Pancreas (tissue), 10 donors: ENCODE data around the gene DPPA5. TPM values are rescaled to one million over a fixed set of nuclear protein-coding genes. Genes with fewer than 3 reads are reported as not detected.

ENCODE experiments used
- ATAC-seq, 4 donors: fragments of 200-7000 bp; cut with Tn5 transposase; one replicate each; pipeline versions ENCODE4 v1.8.0 to v1.9.1; 2020; ENCODE audit warnings: mild to moderate bottlenecking in 4 of 4, moderate library complexity in 4 of 4
- DNase-seq, 6 donors: peaks; one replicate each; pipeline ENCODE4 v3.0.0-alpha.2; 2020
- FAIRE-seq: peaks from 2 replicates; lab custom pipeline; 2012; peaks lifted over from hg19 to GRCh38; lab: Jason Lieb, UNC
- H3K27ac ChIP-seq, 4 donors: fragments of 200-600 bp; sonication (generic); 1 replicate in 3 of 4; 2 replicates in 1 of 4; pipeline versions ENCODE4 v1.5.0 to v1.8.0; 2020
- H3K27me3 ChIP-seq, 4 donors: fragments of 200-600 bp; one replicate each; pipeline ENCODE4 v1.8.0; 2021
- H3K36me3 ChIP-seq, 3 donors: fragments of 200-600 bp; sonication (generic) in 1 of 3; one replicate each; pipeline versions ENCODE4 v1.5.0 to v1.8.0; 2020 to 2021
- H3K4me1 ChIP-seq, 3 donors: fragments of 200-600 bp; one replicate each; pipeline ENCODE4 v1.8.0; 2021
- H3K4me3 ChIP-seq, 4 donors: fragments of 200-600 bp; sonication (generic) in 2 of 4; one replicate each; pipeline versions ENCODE4 v1.5.0 to v1.8.0; 2020 to 2021
- H3K9me3 ChIP-seq, 4 donors: fragments of 200-600 bp; one replicate each; pipeline ENCODE4 v1.8.0; 2021
- CTCF ChIP-seq, 4 donors: fragments of 200-600 bp; sonication (generic) in 3 of 4; IDR thresholded peaks; one replicate each; pipeline versions ENCODE4 v1.5.0 to v1.8.0; 2021; ENCODE audit warnings: antibody characterized with exemption in 4 of 4
- WGBS, 2 donors: extraction: QIAGEN DNeasy Blood & Tissue Kit; methylation state at CpG; one replicate each; pipeline ENCODE4 v1.1.7; 2013; 5-methylcytosine and 5-hydroxymethylcytosine counted together
- intact Hi-C, 3 donors: fragments of 100-400 bp; cut with DNase I; formaldehyde crosslinking; loops; one replicate each; pipeline versions ENCODE4 v1.11.1 to v1.14.2; 2022
- polyA plus RNA-seq, 2 donors: library from polyadenylated mRNA; stranded (reverse); fragments of 200-250 nt; gene quantifications; one replicate each; pipeline ENCODE4 v1.2.3, GENCODE V29; 2013
- total RNA-seq, 6 donors: library from RNA; stranded (reverse); fragmentation: NEBNext Ultra II Directional in 4 of 6; extraction: Animal tissue kit (Norgen Biotek cat#: 25700) in 4 of 6; gene quantifications; one replicate each; pipeline versions ENCODE4 v1.2.1 to v1.2.4, GENCODE V29; 2021 to 2023
- donor health status: healthy with polysubstance abuse.
- donor health status: DM: no; HTN: no; CAD: no; lungs with moderate emphysema.
- donor health status: DM: no; HTN: no; CAD: no.
- donor health status: control.
- donor health status: control.
- donor health status: Bipolar disorder and iron deficiency.
- donor health status: DM: yes; HTN: yes; CAD: no.
- donor health status: DM: no; HTN: no; CAD: no.
- donor health status: DM: no; HTN: no; CAD: no.
- donor health status: DM: yes; HTN: yes; CAD: no.

DPPA5 gene
- total and polyA plus RNA-seq, 8 donors = not detected

DNA sequence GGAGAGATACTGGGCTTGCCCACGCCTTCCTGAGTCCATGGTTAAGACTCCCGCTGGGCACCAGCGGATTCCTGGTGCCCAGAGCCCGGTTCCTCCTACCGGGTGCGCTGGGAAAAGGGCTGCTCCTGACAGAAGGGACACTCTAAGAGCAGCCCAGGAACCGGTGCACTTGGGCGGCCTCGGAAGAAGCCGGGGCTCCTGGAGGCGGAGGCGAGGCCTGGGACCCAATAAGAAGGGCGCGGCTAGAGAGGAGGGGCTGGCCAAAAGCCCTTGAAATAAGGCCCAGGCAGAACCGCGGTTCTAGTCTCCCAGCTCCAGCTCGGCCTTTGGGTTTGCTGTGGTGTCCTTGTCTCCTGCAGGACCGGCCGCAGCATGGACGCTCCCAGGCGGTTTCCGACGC, 8.3 kb upstream of the DPPA5 start, which contains the start of gene KHDC3L:
Gene KHDC3L (plus strand): TSS at position 301 of the 400 bp plus-strand sequence. CDS start 72 bp downstream, at position 373.
- Histone ChIP-seq H3K4me3 (no peak within 1 kb of the TSS), H3K4me1 (no peaks in the 10 kb centered on the region), H3K36me3 (no peaks in the 10 kb centered on the region), H3K27me3 (no peaks in the 10 kb centered on the region), H3K27ac (no peak within 1 kb of the TSS), H3K9me3 (no peaks in the 10 kb centered on the region)
- FAIRE-seq = no peak
- WGBS, 2 donors = 71 to 86% methylated on average over 23 of the region's 23 CpGs
- no peak for DNase-seq
- intact Hi-C loops = no loop called here
- no peak for ATAC-seq
- TF ChIP-seq CTCF (IDR thresholded peaks at IDR 0.05) = no peak

DNA sequence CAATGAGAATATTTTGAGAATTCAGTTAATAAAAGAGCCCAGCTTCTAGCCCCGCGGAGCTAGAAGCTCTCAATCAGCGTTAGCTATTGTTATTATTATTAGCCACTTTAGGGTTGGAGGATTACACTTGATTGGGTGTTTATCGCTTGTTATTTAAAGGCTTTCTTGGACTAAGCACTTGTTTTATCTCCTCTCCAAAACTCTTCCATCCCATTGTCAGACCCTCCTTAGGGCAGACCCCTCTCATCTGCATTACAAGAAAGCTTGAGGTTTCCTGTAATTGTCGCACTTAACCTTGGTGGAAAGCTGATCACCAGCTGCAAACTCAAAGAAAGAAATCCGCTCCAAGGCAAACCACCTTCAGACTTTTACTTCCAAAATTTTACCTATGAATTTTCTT, 4.8 kb downstream of the DPPA5 start:
- ATAC-seq (no peak), FAIRE-seq (no peak), DNase-seq (no peak)
- no peaks in the 10 kb centered on the region for H3K4me1 ChIP-seq
- H3K4me3 ChIP-seq = no peak overlapping the region
- no peak overlapping the region for H3K27ac ChIP-seq
- no peak for TF ChIP-seq CTCF (IDR thresholded peaks at IDR 0.05)
- H3K36me3 ChIP-seq = no peaks in the 10 kb centered on the region
- H3K27me3 ChIP-seq = peaks cover 0 to 3% (median 0%) of the 10 kb centered on the region in 4 donors
- no peaks in the 10 kb centered on the region for H3K9me3 ChIP-seq
- 22 to 32% methylated on average over 6 of the region's 6 CpGs for WGBS, 2 donors
- intact Hi-C loops = no loop called here

GRCh38 chr6:73348550-73349204, 5.4 kb downstream of the DPPA5 start:
- Histone ChIP-seq H3K27ac (no peak overlapping the region), H3K9me3 (no peaks in the 10 kb centered on the region), H3K27me3 (peaks cover 0 to 3% (median 0%) of the 10 kb centered on the region in 4 donors), H3K36me3 (no peaks in the 10 kb centered on the region), H3K4me1 (no peaks in the 10 kb centered on the region), H3K4me3 (no peak overlapping the region)
- peak in 1 of 6 donors; percentile 63 for DNase-seq
- 40 to 48% methylated on average over 33 of the region's 33 CpGs for WGBS, 2 donors
- no peak for TF ChIP-seq CTCF (IDR thresholded peaks at IDR 0.05)
- no peak for FAIRE-seq
- ATAC-seq = no peak
- intact Hi-C loops = no loop called here

DNA sequence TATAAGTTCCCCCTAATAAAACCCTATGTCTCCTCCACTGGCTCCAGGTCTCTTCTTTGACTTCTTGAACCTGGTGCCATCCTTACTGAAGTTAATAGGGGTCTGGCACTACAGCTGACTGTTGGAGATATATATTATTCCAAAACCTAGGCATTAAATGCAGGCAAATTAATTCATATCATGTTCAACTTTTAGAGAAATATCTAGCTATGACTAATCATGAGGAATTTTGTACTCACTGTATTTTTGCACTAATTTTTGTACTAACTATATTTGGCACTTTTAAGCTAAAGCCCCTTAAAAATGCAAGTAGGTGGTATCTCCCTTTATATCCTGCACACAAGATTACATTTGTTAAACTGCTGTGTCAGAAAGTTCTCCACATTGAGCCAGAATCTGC, 10.9 kb downstream of the DPPA5 start:
- FAIRE-seq = no peak
- intact Hi-C loops = no loop called here
- DNase-seq = no peak
- no peak for TF ChIP-seq CTCF (IDR thresholded peaks at IDR 0.05)
- no peaks in the 10 kb centered on the region for H3K36me3 ChIP-seq
- peaks cover 0 to 2% (median 0%) of the 10 kb centered on the region in 4 donors for H3K27me3 ChIP-seq
- no peaks in the 10 kb centered on the region for H3K9me3 ChIP-seq
- H3K4me3 ChIP-seq = no peak overlapping the region
- no peak overlapping the region for H3K27ac ChIP-seq
- no peaks in the 10 kb centered on the region for H3K4me1 ChIP-seq
- no peak for ATAC-seq

GRCh38 chr6:73342174-73342573, 11.9 kb downstream of the DPPA5 start:
- Histone ChIP-seq H3K36me3 (no peaks in the 10 kb centered on the region), H3K27me3 (no peaks in the 10 kb centered on the region), H3K27ac (no peak overlapping the region), H3K9me3 (no peaks in the 10 kb centered on the region), H3K4me1 (no peaks in the 10 kb centered on the region), H3K4me3 (no peak overlapping the region)
- 70 to 73% methylated on average over 4 to 5 of the region's 5 CpGs for WGBS, 2 donors
- FAIRE-seq = no peak
- ATAC-seq = no peak
- intact Hi-C loops = no loop called here
- DNase-seq = no peak
- TF ChIP-seq CTCF (IDR thresholded peaks at IDR 0.05) = no peak
